Ascending aorta (tissue), 2 donors: ENCODE results near the gene TMEM235. TPM values are rescaled to one million over a fixed set of nuclear protein-coding genes. Genes with fewer than 3 reads are reported as not detected.
A peak's percentile ranks its signal among the peaks of the same experiment; 100 is the strongest.

Experiments used
- DNase-seq, 2 donors: peaks; one replicate each; pipeline ENCODE4 v3.0.0-alpha.2; 2019; ENCODE audit warnings: low spot score in 2 of 2
- H3K27ac ChIP-seq, 2 donors: fragments of 200-600 bp; sonication (generic); one replicate each; pipeline ENCODE4 v1.5.1; 2016 to 2017; ENCODE audit warnings: mild to moderate bottlenecking in 1 of 2
- H3K27me3 ChIP-seq: fragments of 200-600 bp; sonication (generic); one replicate; pipeline ENCODE4 v1.5.1; 2017
- H3K36me3 ChIP-seq, 2 donors: fragments of 200-600 bp; sonication (generic); one replicate each; pipeline ENCODE4 v1.5.1; 2016
- H3K4me1 ChIP-seq, 2 donors: fragments of 200-600 bp; sonication (generic); one replicate each; pipeline ENCODE4 v1.5.1; 2016 to 2017; ENCODE audit warnings: mild to moderate bottlenecking in 1 of 2
- H3K4me3 ChIP-seq, 2 donors: fragments of 200-600 bp; sonication (generic); one replicate each; pipeline ENCODE4 v1.5.1; 2016 to 2017; ENCODE audit warnings: mild to moderate bottlenecking in 1 of 2
- H3K9me3 ChIP-seq, 2 donors: fragments of 200-600 bp; sonication (generic); one replicate each; pipeline ENCODE4 v1.5.1; 2016
- intact Hi-C: fragments of 100-400 bp; cut with DNase I; formaldehyde crosslinking; loops from one replicate; pipeline ENCODE4 v1.15.1; 2023
- total RNA-seq: library from RNA; depleted of rRNA; stranded (reverse); fragments of >200 nt; gene quantifications from one replicate; pipeline ENCODE4 v1.1.0, GENCODE V29; 2016
- TF ChIP-seq, protein P1 (sequence below), 3 experiments: fragments of 200-600 bp in 2 of 3; fragments of 450-650 bp in 1 of 3; sonication (generic) in 2 of 3; IDR thresholded peaks; one replicate each; pipeline ENCODE4 v1.5.1; 2016 to 2019; ENCODE audit warnings: antibody characterized with exemption in 3 of 3, mild to moderate bottlenecking in 1 of 3, moderate library complexity in 1 of 3

TMEM235 gene
- total RNA-seq, 1 donor from 2014 or later = not detected

DNA sequence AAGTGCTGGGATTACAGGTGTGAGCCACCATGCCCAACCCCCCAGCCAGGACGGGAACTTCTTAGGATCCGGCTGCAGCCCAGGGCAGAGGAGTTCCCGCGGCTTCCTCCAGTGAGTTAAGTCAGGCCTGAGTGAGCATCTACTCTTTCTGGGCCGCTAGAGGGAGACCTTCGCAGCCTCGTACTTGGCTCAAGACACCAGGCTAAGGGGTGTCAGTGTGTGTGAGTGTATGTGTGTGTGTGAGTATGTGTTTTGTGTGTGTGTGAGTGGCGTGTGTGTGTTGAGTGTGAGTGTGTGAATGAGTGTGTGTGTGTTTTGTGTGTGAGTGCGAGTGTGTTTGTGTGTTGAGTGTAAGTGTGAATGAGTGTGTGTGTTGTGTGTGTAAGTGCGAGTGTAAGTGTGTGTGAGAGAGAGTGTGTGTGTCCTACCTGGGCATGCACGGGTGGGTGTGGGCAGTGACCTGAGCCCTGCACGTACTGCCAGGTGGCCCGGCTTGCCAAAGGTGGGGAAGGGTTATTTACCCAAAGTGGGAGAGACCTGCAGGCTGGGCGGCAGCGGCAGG, 58.5 kb downstream of the TMEM235 start:
- Histone ChIP-seq H3K36me3 (no peaks in the 10 kb centered on the region), H3K27ac (no peak overlapping the region), H3K27me3 (no peaks in the 10 kb centered on the region), H3K4me3 (no peak overlapping the region), H3K4me1 (no peaks in the 10 kb centered on the region), H3K9me3 (no peaks in the 10 kb centered on the region)
- TF ChIP-seq, protein P1, sequence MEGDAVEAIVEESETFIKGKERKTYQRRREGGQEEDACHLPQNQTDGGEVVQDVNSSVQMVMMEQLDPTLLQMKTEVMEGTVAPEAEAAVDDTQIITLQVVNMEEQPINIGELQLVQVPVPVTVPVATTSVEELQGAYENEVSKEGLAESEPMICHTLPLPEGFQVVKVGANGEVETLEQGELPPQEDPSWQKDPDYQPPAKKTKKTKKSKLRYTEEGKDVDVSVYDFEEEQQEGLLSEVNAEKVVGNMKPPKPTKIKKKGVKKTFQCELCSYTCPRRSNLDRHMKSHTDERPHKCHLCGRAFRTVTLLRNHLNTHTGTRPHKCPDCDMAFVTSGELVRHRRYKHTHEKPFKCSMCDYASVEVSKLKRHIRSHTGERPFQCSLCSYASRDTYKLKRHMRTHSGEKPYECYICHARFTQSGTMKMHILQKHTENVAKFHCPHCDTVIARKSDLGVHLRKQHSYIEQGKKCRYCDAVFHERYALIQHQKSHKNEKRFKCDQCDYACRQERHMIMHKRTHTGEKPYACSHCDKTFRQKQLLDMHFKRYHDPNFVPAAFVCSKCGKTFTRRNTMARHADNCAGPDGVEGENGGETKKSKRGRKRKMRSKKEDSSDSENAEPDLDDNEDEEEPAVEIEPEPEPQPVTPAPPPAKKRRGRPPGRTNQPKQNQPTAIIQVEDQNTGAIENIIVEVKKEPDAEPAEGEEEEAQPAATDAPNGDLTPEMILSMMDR (IDR thresholded peaks at IDR 0.05) = peak; percentile 77 to 79 (median 77)
- intact Hi-C loops = loop anchor here (1.0 to 2.0 kb wide), 3 partner anchors 23 to 132 kb away; partner anchors contain the start of gene SOCS3
- peak in 1 of 2 donors; percentile 85 for DNase-seq

Other genes with a start within 250 kb of the TMEM235 start
- 173 TPM for gene TMC6, start 102.9 kb upstream of the TMEM235 start, total RNA-seq
- 9.6 TPM for gene TMC8, start 100.9 kb upstream of the TMEM235 start, total RNA-seq
- not detected for gene C17orf99, start 85.2 kb upstream of the TMEM235 start, total RNA-seq
- 115 TPM for gene SYNGR2, start 63.0 kb upstream of the TMEM235 start, total RNA-seq
- gene TK1, start 44.6 kb upstream of the TMEM235 start, total RNA-seq = not detected
- gene AFMID, start 44.3 kb upstream of the TMEM235 start, total RNA-seq = 107 TPM
- 0.11 TPM for gene BIRC5, start 17.4 kb upstream of the TMEM235 start, total RNA-seq
- gene SOCS3, start 128.4 kb downstream of the TMEM235 start, total RNA-seq = 620 TPM
- 41.8 TPM for gene PGS1, start 147.0 kb downstream of the TMEM235 start, total RNA-seq